H1 (cell line): ENCODE results near the gene CFAP100.

Source experiments
- BCL11A ChIP-seq, 2 experiments: IDR thresholded peaks; one replicate each; pipeline ENCODE4 v1.6.1; 2011; ENCODE audit warnings: low read depth in 2 of 2, low read length in 2 of 2, mild to moderate bottlenecking in 2 of 2
- EZH2 ChIP-seq: fragments of 200-600 bp; sonication (generic); IDR thresholded peaks from 2 replicates; pipeline ENCODE4 v1.7.1; 2012; ENCODE audit warnings: low read depth, mild to moderate bottlenecking, moderate library complexity, low read length, inconsistent platforms; ENCODE audit not compliant: severe bottlenecking
- MAX ChIP-seq: IDR thresholded peaks from 2 replicates; pipeline ENCODE4 v1.6.1; 2012; ENCODE audit warnings: inconsistent platforms
- POLR2A ChIP-seq, 2 experiments: IDR thresholded peaks; 1 replicate in 1 of 2; 2 replicates in 1 of 2; pipeline ENCODE4 v1.6.1; 2011; ENCODE audit warnings: low read depth in 2 of 2, low read length in 2 of 2, mild to moderate bottlenecking in 2 of 2; ENCODE audit errors: control extremely low read depth in 1 of 2
- TAF1 ChIP-seq: IDR thresholded peaks from 2 replicates; pipeline ENCODE4 v1.6.1; 2011; ENCODE audit warnings: mild to moderate bottlenecking, low read depth, low read length
- TF ChIP-seq, protein P1 (sequence below): IDR thresholded peaks from 2 replicates; pipeline ENCODE4 v1.6.1; 2011; ENCODE audit warnings: low read length, improper control_type of control experiment

GRCh38 chr3:126480206-126480605 lies 85.5 kb downstream of the CFAP100 start:
- TF ChIP-seq MAX (no peak), EZH2 (no peak), TAF1 (no peak), BCL11A (IDR thresholded peaks at IDR 0.05; ENCODE audit: low read depth in 2 of 2, low read length in 2 of 2) (no peak), POLR2A (IDR thresholded peaks at IDR 0.05; ENCODE audit: control extremely low read depth in 1 of 2, low read depth in 2 of 2, low read length in 2 of 2) (no peak)
- TF ChIP-seq, protein P1, sequence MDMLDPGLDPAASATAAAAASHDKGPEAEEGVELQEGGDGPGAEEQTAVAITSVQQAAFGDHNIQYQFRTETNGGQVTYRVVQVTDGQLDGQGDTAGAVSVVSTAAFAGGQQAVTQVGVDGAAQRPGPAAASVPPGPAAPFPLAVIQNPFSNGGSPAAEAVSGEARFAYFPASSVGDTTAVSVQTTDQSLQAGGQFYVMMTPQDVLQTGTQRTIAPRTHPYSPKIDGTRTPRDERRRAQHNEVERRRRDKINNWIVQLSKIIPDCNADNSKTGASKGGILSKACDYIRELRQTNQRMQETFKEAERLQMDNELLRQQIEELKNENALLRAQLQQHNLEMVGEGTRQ: no peak
